Cortex of kidney (tissue), 1 donor: Measurements from ENCODE around the gene TLDC2.
"Not testable (repeated sequence)": the region's sequence is repeated elsewhere in the genome, so short reads cannot be mapped to it uniquely, and the experiment has no call there.

Source experiments
- DNase-seq: peaks from one replicate; lab custom pipeline; 2025; lab: John Stamatoyannopoulos, UW

TLDC2 gene

DNA sequence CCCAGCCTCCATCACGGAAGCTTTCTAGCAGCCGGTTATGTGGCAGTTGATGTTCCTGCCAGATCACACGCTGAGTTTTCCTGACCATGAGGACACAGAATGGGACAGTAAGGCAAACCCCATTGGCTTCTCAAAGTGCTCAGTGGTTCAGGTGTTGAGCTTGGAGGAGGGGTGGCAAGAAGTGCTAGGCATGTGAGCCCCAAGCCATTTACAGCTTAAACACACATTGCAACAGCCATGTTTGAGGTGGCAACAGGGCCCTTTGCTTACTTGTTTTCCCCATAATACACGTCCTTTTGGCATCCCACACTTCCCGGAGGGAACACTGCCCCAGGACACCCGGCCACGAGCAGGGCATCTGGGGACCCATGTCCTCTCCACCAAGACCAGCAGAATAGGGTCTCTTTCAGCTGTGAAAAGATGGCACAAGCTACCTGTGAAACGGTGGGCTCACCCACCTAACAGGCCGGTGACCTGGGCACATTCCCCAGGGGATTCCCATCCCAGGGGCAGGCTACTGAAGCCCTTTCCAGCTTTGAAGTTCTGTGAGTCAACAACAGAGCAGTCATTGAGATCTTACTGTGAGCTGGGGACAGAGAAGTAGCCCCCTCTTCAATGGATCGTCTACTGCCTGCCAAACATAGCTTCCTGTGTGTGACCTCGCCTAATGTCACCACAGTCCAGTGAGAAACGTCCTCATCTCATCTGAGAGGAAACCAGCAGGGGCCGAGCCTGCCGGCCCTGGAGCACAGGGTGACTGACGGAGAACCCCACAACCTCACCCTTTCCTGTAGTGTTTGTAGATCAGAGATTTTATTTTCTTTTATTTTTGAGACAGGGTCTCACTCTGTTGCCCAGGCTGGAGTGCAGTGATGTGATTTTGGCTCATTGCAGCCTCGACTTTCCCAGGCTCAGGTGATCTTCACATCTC, 4.0 kb upstream of the TLDC2 start:
- no peak for DNase-seq

DNA sequence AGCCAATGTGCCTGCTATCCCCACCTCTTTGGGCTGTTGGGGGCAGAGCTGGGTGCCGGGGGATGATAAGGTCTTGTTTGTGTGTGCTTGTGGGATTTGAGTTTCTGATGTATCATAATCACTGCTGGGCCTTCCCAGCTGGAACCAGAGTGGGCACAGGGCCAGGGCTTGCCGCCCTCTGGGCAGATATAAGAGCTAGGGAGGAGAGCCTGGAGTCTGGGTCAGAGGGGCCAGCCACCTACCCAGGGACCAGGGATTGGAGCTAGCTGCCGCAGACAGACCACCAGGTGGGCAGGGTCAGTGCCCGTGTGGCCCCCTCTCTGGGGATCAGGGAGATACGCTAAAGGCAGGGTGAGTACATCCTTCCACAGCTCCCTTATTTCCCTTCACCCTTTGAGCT, 3.1 kb upstream of the TLDC2 start:
- no peak for DNase-seq

DNA sequence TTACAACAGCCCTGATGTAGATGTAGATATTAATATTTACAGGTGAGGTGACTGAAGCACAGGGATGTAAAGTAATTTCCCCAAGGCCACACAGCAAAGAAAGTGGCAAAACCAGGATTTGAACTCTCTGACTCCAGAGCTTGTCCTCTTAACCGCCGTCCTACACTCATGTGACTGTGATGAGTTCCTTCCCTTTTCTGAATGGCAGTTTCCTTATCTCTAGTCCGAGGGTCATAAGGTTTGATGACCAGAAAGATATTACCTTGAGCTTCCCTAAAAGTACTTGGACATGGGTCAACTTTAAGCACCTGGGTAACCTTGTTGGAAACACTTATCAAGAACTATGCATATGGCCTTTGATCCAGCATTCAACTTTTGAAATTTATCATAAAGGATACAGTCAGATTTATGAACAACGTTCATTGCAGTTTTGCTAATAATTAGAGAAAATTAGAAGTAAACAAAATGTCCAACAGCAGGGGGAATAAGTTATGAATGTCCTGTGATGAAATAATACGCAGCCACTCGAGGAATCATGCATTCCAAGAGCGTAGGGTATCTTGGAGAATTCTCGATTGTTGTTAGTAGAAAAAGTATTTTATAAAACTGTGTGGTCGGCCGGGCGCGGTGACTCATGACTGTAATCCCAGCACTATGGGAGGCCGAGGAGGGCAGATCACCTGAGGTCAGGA, 2.3 kb upstream of the TLDC2 start:
- no peak for DNase-seq

DNA sequence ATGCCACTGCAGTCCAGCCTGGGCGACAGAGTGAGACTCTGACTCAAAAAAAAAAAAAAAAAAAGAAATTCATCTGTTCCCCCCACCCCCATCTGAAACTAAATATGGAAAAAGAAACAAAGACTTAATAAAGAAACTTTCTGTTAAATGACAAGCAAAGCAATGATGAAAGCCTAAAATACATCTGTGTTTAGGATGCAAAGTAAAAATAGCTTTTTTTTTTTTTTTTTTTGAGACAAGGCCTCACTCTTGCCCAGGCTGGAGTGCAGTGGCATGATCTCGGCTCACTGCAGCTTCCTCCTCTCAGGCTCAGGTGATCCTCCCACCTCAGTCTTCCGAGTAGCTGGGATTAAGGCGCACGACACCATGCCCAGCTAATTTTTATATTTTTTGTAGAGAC, 845 bp upstream of the TLDC2 start:
- not testable (repeated sequence) for DNase-seq

DNA sequence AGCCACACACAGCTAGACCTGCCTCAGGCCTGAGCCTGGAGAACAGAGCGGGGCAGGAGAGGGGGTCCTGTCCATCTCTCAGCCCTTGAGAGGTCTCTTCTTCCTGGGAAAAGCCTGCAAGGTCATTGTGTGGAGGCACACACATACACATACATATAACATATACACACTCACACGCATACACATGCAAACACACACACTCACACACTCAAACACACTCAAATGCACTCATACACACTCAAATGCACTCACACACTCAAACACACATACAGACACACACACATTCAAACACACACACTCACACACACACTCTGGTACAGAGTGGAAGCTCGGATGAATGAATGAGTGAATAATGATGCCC, 515 bp downstream of the TLDC2 start:
- no peak for DNase-seq

DNA sequence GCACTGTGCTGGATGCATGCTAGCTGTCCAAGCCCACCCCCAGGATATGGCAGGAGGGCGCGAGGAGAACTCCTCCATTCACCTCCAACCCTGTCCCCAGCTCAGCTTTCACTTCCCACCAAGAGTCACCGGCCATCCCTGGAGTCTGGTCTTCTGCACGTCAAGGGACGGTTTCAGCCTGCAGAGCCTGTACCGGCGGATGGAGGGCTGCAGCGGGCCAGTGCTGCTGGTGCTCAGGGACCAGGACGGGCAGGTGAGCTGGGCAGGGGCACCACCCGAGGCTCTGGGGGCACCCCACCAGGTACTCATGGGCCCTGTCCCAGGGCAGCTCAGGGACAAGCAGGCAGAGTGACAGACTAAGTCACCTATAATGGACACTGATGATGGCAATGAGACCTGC, 3.0 kb downstream of the TLDC2 start:
- DNase-seq = no peak

DNA sequence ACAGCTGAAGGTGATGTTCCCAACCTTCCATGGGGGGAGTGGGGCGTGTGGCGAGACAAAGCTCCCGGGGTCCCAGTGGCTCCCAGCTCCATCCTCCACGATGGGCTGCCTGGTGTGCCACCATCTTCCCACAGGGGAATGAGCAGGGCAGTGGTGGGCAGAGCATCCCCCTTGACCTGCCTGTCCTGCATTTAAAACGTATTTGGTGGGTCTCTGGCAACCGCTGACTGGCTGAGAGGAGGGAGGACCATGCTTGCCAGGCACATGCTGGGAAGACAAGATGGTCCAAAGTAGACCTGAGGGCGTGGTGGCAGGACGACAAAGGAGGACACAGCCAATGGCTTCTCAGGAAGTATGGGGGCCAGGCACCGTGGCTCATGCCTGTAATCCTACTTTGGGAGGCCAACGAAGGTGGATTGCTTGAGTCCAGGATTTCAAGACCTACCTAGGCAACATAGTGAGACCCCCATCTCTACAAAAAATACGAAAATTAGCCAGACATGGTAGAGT, 4.9 kb downstream of the TLDC2 start:
- no peak for DNase-seq

DNA sequence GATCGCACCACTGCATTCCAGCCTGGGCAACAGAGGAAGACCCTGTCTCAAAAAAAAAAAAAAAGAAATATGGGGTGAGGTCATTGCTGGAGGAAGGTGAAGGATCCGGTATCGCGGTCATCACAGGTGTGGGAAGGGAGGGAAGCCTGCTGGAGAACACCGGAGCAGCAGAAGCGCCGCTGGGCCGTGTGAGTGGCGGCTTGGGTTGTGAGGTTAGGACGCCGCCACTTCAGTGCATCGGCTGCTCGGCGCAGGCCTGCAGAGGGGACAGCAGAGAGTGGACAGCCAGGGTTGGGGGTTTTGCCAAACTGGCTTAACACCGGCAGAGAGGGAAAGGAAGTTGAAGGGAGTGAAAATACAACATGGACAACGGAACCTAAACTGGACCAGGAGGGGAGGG, 5.4 kb downstream of the TLDC2 start:
- DNase-seq = no peak

DNA sequence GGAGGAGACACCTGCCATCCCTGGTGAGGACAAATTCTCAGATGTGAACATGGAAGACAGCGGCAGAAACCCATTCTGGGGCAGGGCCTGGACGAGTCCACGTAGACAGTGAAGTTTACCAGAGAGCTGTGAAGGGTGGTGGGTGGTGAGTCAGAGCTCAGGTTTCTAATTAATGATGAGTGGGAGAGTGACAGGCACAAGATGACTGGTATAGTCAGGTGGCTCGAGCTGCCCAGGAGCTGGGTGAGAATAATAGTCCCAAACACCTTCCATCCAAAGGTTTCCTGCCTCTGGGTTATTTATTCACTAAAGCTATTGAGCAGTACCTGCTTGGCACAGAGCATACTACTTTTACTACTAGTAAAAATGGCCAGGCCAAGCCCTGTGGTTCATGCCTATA, 6.0 kb downstream of the TLDC2 start:
- DNase-seq = no peak

DNA sequence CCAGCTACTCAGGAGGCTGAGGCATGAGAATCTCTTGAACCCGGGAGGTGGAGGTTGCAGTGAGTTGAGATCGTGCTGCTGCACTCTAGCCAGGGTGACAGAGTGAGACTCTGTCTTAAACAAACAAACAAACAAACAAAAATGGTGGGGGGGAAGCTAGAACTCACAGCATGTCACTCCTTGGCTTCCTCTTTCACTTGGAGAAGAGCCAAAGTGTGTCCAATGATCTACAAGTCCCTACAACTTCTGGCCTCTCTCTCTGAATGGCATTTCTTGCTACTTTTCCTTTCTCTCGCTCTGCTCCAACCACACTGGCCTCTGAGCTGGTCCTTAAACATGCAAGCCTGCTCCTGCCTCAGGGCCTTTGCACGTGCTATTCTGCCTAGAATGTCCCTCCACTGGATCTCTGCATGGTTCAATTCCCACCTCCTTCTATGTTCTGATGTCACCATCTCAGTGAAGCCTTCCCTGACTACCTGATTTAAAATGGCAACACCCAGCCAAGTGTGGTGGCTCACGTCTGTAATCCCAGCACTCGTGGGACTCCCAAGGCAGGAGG, 8.1 kb downstream of the TLDC2 start:
- DNase-seq = no peak

DNA sequence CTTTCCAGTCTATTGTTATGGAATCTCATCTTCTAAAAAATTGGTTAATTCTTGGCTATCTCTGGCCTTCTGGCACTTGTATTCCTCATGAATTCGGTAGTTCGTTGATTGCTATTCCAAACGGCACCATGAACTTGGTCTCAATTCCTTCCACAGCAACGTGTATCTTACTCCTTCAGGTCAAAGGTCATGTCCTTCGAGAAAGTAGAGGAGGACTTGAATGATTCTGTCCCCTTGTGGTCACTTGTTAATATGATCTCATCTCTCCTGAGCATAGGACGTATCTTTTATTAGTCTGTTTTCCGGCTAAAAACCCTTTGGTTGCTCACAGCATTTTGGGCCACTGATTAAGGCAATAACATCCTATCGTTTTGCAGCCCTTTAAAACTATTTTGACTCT, 9.4 kb downstream of the TLDC2 start:
- no peak for DNase-seq

DNA sequence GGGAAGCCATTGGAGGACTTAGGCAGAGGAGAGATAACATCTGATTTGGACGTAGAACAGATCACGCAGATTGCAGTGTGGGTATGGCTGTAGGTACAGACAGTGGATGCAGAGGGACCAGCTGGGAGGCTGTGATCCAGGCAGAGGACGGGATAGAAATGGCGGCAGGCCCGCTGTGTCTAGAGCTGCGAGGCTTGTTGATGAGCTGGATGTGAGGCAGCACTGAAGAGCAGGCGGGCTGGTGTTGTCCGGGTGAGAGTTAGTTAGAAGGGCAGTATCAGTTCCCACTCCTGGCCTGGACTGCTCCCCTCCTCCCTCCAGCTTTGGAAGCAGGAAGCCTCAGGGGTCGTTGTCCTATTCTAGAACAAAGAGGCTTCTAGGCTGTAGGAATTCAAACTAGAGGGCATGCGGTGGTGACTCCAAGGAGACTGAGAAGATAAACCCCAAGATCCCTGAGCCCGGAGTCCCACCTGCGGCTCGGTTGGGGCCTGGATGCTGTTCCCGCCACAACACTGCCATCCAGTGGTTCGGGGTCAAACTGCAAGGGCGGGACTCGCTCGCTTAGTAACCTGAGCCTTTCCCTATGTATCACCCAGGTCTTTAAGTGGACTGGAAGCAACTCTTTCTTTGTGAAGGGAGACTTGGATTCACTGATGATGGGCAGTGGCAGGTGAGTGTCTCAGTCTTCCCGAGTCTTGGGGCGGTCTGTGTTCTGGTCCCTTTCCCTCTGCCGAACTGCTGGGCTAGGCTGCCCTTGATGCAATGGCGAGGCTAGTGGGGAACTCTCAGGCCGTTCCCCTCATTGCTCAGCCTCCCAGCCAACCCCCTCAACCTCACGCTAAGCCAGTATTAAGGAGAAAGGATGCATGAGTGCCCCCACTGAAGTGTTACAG, 11.2 kb downstream of the TLDC2 start:
- no peak for DNase-seq

DNA sequence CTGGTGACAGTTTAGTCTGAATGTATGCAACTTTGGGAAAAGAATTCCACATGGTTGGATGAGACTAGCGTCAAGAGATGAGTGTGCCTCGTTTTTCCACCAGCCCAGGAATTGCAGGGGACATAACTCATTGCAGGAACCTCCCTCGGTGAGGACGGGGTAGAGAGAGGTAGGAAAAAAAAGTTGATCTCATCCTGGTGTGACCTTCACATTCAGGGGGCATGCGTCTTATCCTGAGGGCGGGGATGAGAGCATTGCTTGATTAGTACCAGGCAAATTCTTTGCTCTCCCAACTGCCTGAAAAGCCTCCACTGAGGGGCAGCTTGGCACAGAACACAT, 11.8 kb downstream of the TLDC2 start:
- no peak for DNase-seq

DNA sequence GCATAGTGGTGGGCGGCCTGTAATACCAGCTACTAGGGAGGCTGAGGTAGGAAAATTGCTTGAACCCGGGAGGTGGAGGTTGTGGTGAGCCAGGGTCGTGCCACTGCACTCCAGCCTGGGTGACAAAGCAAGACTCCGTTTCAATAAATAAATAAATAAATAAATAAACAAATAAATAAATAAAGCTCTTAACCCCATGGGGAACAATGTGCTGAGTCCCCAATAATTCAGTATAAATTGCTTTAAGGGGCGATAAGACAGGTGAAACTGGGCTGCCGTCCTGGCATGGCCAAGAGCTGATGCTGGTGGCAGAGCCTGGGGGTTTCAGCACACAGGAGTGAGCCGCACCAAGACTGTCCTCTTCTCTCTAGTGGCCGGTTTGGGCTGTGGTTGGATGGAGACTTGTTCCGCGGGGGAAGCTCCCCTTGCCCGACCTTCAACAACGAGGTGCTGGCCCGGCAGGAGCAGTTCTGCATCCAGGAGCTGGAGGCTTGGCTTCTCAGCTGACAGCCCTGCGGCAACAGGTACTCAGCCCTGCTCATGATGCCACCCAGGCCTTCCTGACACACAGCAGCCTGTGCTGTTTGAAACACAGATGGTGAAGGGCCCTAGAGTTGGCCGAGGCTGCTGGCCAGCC, 13.1 kb downstream of the TLDC2 start:
- no peak for DNase-seq

DNA sequence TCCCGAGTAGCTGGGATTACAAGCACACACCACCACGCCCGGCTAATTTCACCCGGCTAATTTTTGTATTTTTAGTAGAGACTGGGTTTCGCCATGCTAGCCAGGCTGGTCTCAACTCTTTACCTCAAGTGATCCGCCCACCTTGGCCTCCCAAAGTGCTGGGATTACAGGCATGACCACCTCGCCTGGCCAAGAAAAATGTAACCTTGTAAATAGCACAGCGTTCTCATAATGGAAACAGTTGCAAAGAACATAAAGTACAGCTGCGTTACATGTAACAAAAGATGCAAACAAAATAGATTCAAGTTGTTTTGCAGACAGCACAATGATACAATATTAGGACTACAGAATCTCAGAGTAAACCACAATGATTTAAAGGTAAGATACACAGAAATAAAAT, 14.6 kb downstream of the TLDC2 start:
- no peak for DNase-seq

DNA sequence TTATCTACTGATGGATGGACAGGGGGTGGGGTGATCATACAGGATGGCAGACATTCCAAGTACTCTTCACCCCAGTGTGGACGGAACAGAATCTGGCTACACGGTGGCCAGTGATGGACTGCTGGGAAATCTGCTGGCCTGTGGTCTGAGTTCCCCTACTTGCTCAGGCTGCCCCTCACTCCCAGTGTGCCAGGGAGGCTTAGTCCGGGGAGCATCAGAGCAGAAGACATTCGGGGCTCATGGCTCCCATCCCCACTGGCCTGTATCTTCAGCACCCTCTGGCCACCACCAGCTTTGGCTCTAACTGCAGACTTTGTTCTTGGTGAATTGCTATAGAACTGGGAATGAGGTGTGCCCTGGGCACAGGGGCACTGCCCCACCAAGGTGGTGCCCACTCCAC, 15.3 kb downstream of the TLDC2 start:
- DNase-seq = no peak

DNA sequence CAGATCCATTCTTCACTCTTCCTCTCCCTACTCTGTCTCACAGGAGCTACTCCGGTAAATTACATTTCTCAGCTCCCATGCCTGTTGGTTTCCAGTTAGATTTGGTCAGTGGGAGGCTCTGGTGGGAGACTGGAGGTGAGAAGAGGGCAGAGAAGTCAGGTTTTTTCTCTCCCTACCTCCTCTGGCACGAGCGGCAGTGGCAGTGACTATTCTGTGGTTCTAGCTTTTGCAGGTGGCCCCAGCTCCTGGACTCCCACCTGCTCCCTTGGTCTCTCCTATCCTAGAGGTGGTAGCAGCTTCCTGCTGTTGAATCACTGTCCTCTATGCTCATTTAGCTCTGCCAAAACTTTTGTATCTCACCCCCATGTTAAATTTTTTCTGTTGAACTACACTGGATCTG, 17.9 kb downstream of the TLDC2 start:
- DNase-seq = no peak

DNA sequence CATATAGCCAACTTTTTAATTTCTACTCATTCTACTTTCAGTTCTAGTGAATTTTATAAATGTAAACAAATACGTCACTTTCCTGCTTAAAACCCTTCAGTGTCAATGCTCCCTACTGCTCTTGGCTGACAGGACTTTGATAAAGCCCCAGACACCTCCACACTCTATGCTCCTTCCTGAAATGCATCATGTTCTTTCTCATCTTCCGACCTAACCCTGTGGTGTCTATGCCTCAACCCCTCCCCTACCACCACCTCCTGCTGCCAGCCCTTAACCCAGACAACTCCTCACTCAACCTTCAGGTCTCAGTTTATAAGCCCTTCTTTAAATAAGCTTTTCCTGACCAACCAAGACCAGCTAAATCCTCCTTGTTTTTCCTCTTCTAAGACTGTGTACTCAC, 19.1 kb downstream of the TLDC2 start:
- no peak for DNase-seq

DNA sequence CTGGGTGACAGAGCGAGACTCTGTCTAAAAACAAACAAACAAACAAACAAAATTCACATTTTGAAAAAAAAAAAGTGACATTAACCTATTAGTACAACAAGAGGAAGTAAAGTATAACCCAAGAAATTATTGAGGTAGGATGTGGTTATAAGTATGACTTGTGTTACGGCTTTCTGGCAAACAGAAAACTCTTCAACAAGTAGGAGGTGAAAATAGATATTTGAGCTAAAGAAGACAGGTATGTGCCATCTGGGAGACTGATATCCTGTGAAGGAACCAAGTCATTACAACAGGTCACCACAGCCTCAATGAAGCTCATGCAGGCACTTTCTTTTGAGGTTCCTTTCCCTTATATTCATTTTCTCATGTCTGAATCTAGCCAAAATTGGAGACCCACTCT, 28.8 kb downstream of the TLDC2 start:
- no peak for DNase-seq

DNA sequence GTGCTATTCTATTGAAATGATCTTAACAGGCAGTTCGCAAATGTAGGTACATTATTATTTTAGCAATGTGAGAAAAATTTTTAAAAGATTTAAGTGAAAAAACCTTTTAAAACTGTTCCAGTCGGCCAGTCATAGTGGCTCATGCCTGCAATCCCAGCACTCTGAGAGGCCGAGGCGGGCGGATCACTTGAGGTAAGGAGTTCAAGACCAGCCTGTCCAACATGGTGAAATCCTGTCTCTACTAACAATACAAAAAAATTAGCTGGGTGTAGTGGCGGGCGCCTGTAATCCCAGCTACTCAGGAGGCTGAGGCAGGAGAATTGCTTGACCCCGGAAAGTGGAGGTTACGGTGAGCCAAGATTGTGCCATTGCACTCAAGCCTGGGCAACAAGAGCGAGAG, 29.6 kb downstream of the TLDC2 start:
- not testable (repeated sequence) for DNase-seq

DNA sequence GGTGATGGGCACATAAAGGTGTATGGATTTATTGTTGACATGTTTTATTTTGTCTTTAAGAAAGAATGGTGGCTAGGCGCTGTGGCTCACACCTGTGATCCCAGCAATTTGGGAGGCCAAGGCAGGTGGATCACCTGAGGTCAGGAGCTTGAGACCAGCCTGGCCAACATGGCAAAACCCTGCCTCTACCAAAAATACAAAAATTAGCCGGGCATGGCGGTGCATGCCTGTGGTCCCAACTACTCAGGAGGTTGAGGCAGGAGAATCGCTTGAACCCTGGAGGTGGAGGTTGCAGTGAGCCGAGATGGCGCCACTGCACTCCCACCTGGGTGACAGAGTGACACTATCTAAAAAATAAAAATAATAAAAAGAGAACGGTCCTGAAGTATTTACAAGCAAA, 30.1 kb downstream of the TLDC2 start:
- not testable (repeated sequence) for DNase-seq

DNA sequence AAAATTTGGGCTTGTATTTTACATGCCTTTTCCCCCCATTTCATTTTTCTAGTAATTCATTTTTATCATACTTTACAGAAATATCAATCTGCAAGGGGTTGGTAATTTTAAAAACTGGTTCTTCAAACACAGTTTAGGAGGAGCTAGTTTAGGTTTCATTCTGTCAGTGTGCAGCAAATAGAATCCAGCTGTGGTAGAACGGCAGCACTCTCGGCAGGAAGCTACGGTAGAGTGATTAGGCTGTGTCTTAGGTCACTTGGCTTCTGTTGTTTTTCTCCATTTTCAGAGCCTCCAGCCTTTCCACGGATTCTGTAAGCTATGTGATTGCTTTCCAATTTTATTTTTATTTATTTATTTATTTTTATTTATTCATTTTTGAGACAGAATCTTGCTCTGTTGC, 32.7 kb downstream of the TLDC2 start:
- no peak for DNase-seq
